Subcutaneous abdominal adipose tissue (tissue), 5 donors: Measurements from ENCODE around the gene TIFAB.
A peak's percentile ranks its signal among the peaks of the same experiment; 100 is the strongest.

Source experiments
- H3K27ac ChIP-seq: one replicate; pipeline ENCODE4 v1.7.0; 2013; ENCODE audit warnings: low read depth, mild to moderate bottlenecking, inconsistent platforms, low read length, moderate library complexity
- H3K27me3 ChIP-seq, 5 donors: one replicate each; pipeline ENCODE4 v1.7.0; 2013; ENCODE audit warnings: low read length in 5 of 5, inconsistent platforms in 1 of 5; ENCODE audit not compliant: control insufficient read depth in 5 of 5, insufficient read depth in 4 of 5
- H3K36me3 ChIP-seq, 5 donors: one replicate each; pipeline ENCODE4 v1.7.0; 2013; ENCODE audit warnings: low read length in 5 of 5; ENCODE audit not compliant: control insufficient read depth in 5 of 5, insufficient read depth in 5 of 5
- H3K4me1 ChIP-seq, 5 donors: one replicate each; pipeline ENCODE4 v1.7.0; 2013; ENCODE audit warnings: low read length in 5 of 5, mild to moderate bottlenecking in 3 of 5, moderate library complexity in 1 of 5; ENCODE audit not compliant: control insufficient read depth in 5 of 5, insufficient read depth in 5 of 5
- H3K4me3 ChIP-seq, 5 donors: one replicate each; pipeline ENCODE4 v1.7.0; 2013; ENCODE audit warnings: low read length in 5 of 5, low read depth in 1 of 5
- H3K9ac ChIP-seq, 5 donors: one replicate each; pipeline ENCODE4 v1.7.0; 2013; ENCODE audit warnings: low read length in 5 of 5, mild to moderate bottlenecking in 4 of 5, moderate library complexity in 3 of 5
- H3K9me3 ChIP-seq, 5 donors: one replicate each; pipeline ENCODE4 v1.7.0; 2013; ENCODE audit warnings: low read length in 5 of 5; ENCODE audit not compliant: control insufficient read depth in 5 of 5
- donor health status: healthy.
- donor health status: healthy.
- donor health status: healthy.
- donor health status: healthy.
- donor health status: healthy.

TIFAB gene

GRCh38 chr5:135429301-135430134 is 22.6 kb downstream of the TIFAB start:
- H3K36me3 ChIP-seq: no peaks in the 10 kb centered on the region
- peaks cover 3 to 33% (median 23%) of the 10 kb centered on the region in 5 donors for H3K4me1 ChIP-seq
- peaks cover 0 to 9% (median 8%) of the 10 kb centered on the region in 5 donors for H3K9me3 ChIP-seq
- no peaks in the 10 kb centered on the region for H3K27me3 ChIP-seq
- H3K27ac ChIP-seq: peak overlapping the region; percentile 12
- no peak overlapping the region for H3K9ac ChIP-seq
- no peak overlapping the region for H3K4me3 ChIP-seq

DNA sequence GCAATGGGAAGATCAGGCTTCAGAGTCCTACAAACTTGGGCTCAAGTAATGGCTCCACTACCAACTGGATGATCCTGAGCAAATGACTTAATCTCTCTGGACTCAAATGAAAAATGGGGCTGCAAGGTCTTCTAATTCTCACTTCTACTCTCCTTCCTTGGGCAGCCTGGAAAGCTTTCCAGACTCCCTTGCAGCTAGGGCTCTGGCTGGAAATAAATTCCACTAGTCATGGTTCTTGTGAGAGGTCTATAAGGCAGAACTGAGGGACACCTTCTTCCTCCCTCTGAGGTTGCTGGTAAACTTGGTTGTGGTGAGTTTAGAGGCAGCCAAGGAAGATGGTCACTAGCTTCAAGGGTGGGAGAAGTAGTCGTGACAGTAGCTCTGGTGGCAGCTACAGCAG is 23.6 kb downstream of the TIFAB start:
- no peaks in the 10 kb centered on the region for H3K27me3 ChIP-seq
- H3K4me1 ChIP-seq: peaks cover 0 to 27% (median 14%) of the 10 kb centered on the region in 5 donors

GRCh38 chr5:135426102-135427082 is 25.8 kb downstream of the TIFAB start:
- no peak overlapping the region for H3K27ac ChIP-seq
- peaks cover 0 to 9% (median 8%) of the 10 kb centered on the region in 5 donors for H3K9me3 ChIP-seq
- no peaks in the 10 kb centered on the region for H3K36me3 ChIP-seq
- peaks cover 0 to 23% (median 13%) of the 10 kb centered on the region in 5 donors for H3K4me1 ChIP-seq
- no peak overlapping the region for H3K9ac ChIP-seq
- H3K4me3 ChIP-seq: no peak overlapping the region
- no peaks in the 10 kb centered on the region for H3K27me3 ChIP-seq

More for the DNA sequence above, 23.6 kb downstream of the TIFAB start:
- H3K9ac ChIP-seq: no peak overlapping the region
- no peak overlapping the region for H3K4me3 ChIP-seq
- no peak overlapping the region for H3K27ac ChIP-seq
- peaks cover 0 to 9% (median 8%) of the 10 kb centered on the region in 5 donors for H3K9me3 ChIP-seq
- H3K36me3 ChIP-seq: no peaks in the 10 kb centered on the region

GRCh38 chr5:135425641-135426040 is 26.5 kb downstream of the TIFAB start:
- Histone ChIP-seq H3K27ac (no peak overlapping the region), H3K4me3 (no peak overlapping the region), H3K9ac (no peak overlapping the region), H3K27me3 (no peaks in the 10 kb centered on the region), H3K36me3 (no peaks in the 10 kb centered on the region), H3K4me1 (peaks cover 0 to 26% (median 13%) of the 10 kb centered on the region in 5 donors), H3K9me3 (peaks cover 0 to 9% (median 8%) of the 10 kb centered on the region in 5 donors)

- H3K27ac ChIP-seq: no peak overlapping the region
- H3K4me3 ChIP-seq: no peak overlapping the region
Measured at GRCh38 chr5:135423846-135424168, 28.3 kb downstream of the TIFAB start.

DNA sequence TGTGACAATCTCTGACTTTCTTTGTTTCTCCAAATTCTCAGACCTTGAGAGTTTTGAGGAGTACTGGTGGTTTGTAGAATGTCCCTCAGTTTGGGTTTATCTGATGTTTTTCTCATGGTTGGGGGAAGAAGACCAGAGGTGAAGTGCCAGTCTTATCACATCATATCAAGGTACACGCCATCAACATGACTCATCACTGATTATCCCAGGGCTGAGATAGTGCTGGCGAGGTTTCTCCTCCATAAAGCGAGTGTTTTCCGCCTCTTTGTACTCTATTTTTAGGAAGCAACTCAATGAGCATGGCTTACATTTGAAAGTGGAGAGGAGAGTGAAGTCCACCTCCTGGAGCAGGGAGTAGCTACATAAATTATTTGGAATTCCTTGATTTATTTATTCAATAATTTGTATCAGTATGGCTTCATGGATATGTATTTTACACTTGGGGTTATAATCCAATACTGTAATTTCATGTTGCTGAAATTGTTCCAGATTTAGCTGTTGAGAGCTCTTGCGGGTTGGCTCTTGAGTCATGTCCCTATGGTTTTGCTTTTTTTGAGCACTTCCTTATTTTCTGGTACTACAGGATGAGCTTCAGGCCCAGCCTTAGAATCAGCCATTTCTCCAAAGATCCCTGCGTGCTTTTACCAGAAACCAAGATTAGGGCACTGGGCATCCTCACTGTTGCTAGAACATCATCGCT is 28.9 kb downstream of the TIFAB start:
- H3K4me1 ChIP-seq: peaks cover 0 to 10% (median 2%) of the 10 kb centered on the region in 5 donors
- no peaks in the 10 kb centered on the region for H3K27me3 ChIP-seq
- no peak overlapping the region for H3K4me3 ChIP-seq
- peaks cover 0 to 7% (median 0%) of the 10 kb centered on the region in 5 donors for H3K9me3 ChIP-seq
- H3K9ac ChIP-seq: no peak overlapping the region
- no peaks in the 10 kb centered on the region for H3K36me3 ChIP-seq
- no peak overlapping the region for H3K27ac ChIP-seq

More at GRCh38 chr5:135423846-135424168, 28.3 kb downstream of the TIFAB start:
- Histone ChIP-seq H3K4me1 (peaks cover 0 to 10% (median 2%) of the 10 kb centered on the region in 5 donors), H3K9me3 (peaks cover 0 to 12% (median 5%) of the 10 kb centered on the region in 5 donors), H3K9ac (no peak overlapping the region), H3K36me3 (no peaks in the 10 kb centered on the region), H3K27me3 (no peaks in the 10 kb centered on the region)

GRCh38 chr5:135422419-135422818 is 29.7 kb downstream of the TIFAB start:
- Histone ChIP-seq H3K36me3 (no peaks in the 10 kb centered on the region), H3K4me3 (no peak overlapping the region), H3K9me3 (peaks cover 0 to 4% (median 0%) of the 10 kb centered on the region in 5 donors), H3K27ac (no peak overlapping the region), H3K27me3 (no peaks in the 10 kb centered on the region), H3K4me1 (peaks cover 0 to 10% (median 2%) of the 10 kb centered on the region in 5 donors), H3K9ac (no peak overlapping the region)

- H3K9ac ChIP-seq: no peak overlapping the region
- no peak overlapping the region for H3K4me3 ChIP-seq
- no peak overlapping the region for H3K27ac ChIP-seq
- H3K36me3 ChIP-seq: no peaks in the 10 kb centered on the region
- H3K4me1 ChIP-seq: peaks cover 0 to 5% (median 0%) of the 10 kb centered on the region in 5 donors
- H3K27me3 ChIP-seq: no peaks in the 10 kb centered on the region
- peaks cover 0 to 4% (median 0%) of the 10 kb centered on the region in 5 donors for H3K9me3 ChIP-seq
Measured at GRCh38 chr5:135417083-135417482, 35.1 kb downstream of the TIFAB start.

DNA sequence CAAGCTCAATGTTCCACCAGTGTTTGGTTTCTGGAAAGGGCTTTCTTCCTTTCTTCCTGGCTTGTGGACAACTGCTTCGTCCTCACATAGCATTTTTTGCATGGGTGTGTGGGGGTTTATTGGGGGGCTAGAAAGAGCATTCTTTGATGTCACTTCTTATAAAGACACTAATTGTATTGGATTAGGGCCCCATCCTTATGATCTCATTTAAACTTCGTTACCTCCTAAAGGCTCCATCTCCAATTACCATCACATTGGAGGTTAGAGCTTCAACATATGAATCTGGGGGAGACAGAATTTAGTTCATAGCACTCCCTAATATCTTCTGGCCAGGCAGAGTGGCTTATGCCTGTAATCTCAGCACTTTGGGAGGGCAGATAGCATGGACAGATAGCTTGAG is 47.1 kb downstream of the TIFAB start:
- peaks cover 0 to 5% (median under 1%) of the 10 kb centered on the region in 5 donors for H3K4me1 ChIP-seq
- H3K4me3 ChIP-seq: no peak overlapping the region
- H3K27me3 ChIP-seq: no peaks in the 10 kb centered on the region
- no peak overlapping the region for H3K9ac ChIP-seq
- H3K27ac ChIP-seq: no peak overlapping the region
- H3K9me3 ChIP-seq: peaks cover 0 to 4% (median 0%) of the 10 kb centered on the region in 5 donors
- no peaks in the 10 kb centered on the region for H3K36me3 ChIP-seq
